SKM-1 (cell line): ENCODE data around the gene SLC29A4.
"Not testable (repeated sequence)": the region's sequence is repeated elsewhere in the genome, so short reads cannot be mapped to it uniquely, and the experiment has no call there.

Experiments
- DNase-seq: peaks from one replicate; lab custom pipeline; 2025; ENCODE audit not compliant: unreplicated experiment; lab: John Stamatoyannopoulos, UW

SLC29A4 gene

DNA sequence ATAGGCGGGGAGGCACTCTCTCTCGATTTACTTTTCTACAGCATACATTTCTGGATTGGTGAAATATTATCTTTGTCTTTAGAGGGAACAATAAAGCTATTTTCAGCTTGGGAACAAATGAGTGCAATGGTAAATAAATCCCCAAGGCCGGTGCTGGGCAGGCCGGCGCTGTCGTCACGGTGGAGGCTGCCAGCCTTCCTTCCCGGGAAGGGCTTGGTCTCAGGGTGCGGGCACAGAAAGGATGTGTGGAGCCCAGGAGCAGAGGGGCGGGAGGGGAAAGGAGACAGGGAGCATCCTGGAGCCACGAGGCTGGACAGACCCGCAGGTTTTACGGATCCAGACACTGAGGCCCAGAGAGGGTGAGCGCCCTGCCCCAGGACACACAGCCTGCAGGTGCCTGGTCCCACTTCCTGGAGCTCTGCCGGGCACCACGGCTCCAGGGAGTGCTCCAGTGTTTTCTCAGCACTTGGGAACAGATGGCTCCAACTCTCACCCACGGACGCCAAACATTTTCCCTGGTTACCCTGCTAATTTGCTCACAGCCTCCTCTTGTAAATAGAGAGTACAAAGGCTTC is 8.8 kb upstream of the SLC29A4 start:
- not testable (repeated sequence) for DNase-seq

DNA sequence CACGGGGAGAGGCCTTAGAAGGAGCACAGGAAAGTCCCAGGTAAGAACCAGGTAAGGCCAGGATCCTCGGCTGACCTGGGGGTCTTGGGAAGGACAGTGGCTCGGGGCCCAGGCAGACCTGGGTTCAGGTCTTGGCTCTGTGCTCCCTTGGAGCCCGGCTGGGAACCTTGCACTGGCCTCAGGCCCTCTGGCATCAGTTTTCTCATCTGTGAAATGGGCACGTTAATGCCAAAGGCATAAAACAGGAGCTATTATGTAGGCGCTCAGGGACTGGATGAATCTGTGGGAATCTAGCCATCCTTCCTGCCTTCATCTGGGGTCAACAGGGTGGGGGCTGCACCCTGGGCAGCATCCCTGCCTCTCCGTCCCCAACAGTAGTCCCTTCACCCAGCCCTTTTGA is 8.3 kb upstream of the SLC29A4 start:
- DNase-seq: no peak

DNA sequence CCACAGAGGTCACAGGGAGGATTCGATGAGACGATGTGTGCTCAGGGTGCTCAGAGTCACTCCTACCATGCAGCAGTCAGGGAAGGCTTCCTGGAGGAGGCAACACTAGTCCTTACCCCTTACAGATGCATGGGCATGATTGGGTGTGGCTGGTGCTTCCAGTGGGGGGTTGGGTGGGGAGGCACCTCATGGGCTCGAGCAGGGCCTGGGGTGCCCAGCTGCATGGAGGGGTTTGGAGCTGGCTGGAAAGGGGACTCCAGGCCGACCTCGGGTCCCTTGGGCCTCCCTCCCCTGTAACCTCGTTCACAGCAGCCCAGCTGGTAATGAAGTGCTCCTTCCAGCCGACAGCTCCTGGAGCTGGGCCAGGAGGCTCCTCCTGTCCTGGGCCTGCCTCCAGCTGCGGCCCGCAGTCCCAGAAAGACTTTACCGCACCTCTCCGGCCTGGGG is 7.7 kb upstream of the SLC29A4 start:
- not testable (repeated sequence) for DNase-seq

DNA sequence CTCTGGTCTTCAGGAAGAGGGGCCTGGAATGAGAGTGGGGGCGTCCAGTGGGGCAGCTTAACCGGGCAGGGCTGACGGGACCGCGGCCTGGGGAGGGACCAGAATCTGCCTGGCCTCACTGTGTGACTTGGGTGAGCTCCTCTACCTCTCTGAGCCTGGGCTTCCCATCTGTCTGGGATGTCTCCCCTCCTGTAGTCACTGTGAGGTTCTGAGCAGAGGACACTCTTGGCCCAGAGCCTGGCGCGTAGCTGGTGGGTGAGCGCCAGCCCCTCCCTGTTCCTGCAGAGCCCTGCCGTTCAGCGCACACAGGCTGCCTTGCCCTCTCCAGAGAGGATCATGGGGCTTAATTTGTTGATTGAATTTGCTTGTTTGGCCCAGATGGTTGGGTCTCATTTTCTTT is 7.2 kb upstream of the SLC29A4 start:
- DNase-seq: not testable (repeated sequence)

DNA sequence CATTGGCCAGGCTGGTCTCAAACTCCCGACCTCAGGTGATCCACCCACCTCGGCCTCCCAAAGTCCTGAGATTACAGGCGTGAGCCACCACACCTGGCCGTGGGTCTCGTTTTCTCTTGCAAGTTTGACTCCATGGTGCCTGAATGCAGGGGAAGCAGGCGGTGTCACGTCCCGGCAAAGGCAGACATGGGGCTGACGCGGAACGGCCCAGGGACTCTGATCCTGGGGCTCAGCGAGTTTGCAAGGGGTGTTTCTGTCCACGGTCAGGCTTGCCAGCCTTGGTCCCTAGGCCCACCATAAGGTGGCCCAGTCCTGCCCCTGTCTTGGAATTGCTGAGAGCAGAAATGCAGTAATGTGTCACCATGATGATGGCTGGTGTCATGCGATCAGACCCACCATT is 6.6 kb upstream of the SLC29A4 start:
- not testable (repeated sequence) for DNase-seq

DNA sequence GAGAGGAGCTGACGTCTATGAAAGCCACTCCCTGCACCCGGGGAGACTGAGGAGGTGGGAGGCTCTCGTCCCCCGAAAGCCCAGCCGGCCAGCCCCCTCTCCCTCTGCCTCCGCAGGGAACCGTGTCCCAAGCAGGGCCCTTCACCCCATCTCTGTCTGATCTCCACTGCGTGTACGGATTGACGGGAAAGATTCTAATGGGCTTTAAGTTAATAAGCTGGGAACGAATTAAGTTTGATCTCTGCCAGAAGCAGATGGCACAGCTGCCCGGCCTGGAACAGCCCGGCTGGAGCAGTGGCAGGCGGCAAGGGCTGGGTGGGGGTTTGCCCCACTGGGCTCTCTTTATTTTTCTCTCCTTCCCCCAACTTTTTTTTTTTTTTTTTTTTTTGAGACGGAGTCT is 6.1 kb upstream of the SLC29A4 start:
- DNase-seq: no peak

DNA sequence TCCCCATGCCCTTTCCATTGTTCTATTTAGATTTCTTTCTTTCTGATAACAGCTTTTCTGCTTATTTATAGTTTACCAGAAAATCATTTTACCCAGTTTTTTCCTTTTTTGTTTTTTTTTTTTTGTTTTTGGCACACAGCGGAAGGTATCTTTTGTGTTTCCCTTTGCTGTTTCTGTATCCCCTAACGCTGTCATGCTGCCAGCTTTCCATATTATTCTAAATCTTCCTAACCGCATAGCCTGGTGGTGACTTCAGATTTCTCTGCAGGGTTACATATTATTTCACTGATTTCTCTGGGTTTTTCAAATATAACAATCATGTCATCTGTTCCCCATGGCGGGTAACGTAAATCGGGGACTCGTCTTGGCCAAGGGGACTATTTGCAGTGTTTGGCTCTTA is 4.0 kb upstream of the SLC29A4 start:
- DNase-seq: no peak

DNA sequence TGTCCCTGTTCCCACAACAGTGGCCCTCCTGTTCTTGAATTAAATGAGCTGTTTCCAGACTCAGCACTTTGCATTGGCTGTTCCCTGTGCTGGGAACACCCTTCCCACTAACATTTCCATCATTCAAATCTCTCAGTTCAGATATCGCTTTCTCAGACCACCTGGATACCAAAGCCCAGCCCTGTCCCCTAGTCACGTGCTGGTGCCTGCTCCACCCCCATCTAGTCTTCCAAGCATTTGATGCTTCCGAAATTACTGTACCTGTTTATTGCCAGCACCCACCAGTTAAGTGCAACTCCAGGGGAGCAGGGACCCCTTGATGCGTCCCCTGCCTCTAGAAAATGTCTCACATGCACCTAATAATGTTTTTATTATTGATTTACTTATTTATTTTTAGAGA is 3.0 kb upstream of the SLC29A4 start:
- DNase-seq: no peak

DNA sequence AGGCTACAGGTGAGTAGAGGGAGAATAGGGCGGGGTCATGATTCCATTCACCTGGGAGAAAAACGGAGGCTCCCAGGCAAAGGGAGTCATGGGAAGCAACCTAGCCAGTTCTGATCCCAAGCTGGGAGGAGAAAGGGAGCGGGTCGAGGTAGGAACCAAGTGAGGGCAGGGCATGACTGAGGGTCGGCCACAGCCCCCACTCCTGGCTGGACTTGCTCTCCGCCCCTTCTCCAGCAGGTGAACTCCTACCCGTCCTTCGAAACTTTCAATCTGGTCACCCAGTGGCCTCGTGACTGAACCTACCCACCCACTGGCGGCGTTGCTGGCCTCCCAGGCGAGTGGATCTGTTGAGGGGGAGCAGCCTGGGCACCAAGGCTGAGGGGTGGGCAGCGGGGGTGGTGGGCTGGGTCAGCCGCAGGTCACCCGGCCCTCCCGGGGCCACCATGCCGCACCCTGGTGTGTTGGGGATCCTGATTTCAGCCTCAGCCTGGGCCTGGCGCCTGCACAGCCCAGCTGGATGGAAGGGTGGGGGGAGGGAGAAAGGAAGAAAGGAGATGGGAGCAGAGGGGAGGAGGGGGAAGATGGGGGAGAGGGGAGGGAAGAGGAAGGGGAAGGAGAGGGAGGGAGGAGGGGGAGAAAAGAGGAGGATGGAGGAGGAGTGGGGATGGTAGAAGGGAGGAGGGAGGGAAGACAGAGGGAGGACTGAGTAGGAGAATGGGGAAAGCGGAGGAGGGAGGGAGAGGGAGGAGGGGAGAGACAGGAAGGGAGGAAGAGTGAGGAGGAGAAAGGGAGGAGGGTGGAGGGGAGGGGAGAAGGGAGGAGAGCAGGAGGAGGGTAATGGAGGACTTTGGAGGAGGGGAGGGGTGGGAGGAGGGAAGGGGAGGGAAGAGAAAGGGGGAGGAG is 894 bp upstream of the SLC29A4 start:
- DNase-seq: not testable (repeated sequence)

DNA sequence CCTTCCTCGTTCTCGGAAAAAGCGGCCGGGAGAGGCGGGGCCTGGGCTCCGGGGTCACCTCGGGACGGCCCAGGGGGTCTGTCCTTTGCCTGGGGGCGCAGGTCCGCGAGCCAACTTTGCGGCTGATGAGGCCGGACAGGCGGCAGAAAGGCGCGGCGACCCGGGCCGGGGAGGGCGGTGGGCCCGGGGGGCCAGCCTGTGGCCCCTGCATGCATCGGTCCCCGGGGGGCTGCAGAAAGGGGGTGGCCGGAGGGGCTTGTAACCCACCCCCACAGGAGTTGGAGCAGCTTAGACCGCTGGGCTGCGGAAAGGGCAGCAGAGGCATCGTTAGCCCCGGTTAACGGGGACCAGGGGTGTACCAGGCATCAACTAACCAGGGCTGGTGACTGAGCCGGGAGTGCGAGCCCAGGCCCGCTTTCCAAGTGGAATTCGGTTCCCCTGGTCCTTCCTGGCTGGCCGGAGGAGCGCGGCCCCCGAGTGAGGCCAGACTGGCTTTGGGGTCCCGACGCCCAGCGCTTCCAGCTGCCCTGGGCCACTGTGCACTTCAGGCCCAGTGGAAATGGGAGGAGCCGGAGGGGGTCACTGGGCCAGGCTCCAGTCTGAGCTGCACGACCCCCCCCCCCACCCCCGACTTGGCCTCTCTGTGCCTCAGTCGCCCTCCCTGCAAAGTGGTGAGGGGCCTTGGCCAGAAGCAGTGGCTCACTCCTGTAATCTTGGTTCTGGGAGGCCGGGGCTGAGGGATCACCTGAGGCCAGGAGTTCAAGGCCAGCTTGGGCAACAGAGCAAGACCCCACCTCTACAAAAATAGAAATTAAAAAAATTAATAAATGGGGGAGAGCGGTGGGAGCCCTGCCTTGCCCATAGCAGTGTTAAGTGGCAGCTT is 919 bp downstream of the SLC29A4 start:
- DNase-seq: no peak

DNA sequence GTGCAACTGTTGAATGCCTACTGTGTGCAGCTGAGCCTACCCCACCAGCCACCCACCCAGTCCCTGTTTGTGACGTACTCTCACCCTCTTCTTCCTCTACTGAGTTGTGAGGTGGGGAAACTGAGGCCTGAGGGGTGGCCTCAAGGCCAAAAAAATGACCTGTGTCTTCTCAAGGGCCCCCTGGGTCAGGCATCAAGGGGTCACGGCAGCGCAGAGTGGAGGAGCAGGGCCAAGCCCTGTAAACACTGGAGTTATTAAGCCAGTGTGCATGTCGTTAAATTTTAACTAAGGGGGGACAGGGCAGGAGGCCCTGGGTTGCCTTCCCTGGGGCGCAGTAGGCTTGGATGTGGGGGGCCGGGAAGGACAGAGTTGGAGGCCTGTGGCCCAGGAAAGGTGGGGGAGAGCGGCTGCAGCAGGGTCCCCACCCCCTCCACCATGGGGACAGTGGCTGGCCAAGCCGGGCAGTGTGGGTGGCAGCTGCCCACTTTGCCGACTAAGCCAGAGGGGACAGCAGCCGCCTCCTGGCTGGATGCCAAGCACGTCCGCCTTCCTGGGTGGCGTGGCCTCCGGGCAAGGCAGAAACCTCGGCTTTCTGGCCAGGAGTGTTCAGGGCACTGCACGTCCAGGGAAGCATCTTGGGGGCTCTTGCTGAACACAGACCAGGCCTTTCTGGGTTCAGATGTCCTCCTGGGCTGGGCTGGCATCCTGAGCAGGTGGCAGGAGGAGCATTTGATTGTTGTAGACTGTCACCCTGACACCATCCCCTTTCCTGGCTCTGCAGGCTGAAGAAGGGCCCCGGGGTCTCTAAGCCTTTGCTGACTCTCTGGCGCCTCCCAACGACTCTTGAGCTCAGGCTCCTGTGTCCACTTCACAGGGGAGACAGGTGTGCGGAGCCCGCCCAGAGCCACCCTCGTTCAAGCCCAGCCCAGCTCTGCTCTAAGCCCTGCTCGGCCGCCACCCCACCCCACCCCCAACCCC is 1.9 kb downstream of the SLC29A4 start:
- DNase-seq: no peak

DNA sequence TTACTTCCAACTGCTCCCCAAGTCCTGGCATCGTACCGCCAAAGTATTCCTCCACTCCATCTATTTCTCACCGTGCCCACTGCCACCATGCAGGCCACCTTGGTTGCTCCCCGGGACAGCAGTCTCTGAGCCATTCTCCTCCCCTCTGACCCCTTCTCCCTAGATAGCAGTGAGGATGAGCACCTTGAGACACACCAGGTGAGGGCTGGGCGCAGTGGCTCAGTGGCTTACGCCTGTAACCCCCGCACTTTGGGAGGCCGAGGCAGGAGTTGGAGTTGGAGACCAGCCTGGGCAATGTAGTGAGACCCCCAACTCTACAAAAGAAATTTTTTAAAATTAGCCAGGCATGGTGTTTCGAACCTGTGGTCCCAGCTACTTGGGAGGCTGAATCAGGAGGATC is 4.2 kb downstream of the SLC29A4 start:
- no peak for DNase-seq

DNA sequence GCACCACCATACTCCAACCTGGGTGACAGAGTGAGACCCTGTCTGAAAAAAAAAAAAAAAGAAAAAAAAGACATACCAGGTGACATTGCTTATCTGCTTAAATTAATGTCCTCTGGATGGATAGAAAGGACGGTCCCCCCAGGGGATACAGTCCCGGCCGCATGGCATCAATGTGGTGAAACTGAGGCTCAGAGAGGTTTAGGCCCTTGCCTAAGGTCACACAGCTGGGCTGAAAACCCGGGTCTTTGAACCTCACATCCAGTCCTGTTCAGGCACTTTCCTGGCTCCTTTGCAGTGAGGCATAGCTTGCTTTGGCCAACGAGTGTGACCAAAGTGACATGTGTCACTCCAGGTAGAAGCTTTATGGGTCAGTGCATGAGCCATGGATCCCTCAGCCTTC is 4.6 kb downstream of the SLC29A4 start:
- DNase-seq: not testable (repeated sequence)

DNA sequence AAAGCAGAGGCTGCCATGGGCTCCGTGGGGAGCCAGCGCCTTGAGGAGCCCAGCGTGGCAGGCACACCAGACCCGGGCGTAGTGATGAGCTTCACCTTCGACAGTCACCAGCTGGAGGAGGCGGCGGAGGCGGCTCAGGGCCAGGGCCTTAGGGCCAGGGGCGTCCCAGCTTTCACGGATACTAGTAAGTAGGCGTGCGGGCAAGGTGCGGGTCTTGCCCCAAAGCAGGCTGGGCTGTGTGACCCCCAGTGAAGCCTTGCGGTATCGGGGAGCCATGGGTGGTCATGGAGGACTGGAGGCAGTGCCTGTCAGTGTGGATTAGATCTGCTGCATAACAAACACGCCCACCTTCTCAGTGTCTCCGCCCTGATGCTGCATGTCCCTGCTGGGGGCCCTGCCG is 5.1 kb downstream of the SLC29A4 start:
- DNase-seq: no peak

DNA sequence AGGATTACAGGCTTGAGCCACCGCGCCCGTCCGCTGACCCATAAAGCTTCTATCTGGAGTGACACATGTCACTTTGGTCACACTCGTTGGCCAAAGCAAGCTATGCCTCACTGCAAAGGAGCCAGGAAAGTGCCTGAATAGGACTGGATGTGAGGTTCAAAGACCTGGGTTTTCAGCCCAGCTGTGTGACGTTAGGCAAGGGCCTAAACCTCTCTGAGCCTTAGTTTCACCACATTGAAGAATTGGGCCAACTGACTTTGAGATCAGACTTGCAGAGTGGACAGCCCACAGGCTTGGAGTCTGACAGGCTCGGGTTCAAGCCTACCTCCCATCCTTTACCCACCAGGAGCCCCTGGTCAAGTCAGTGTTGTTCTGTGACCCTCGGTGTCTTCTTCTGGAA is 5.8 kb downstream of the SLC29A4 start:
- not testable (repeated sequence) for DNase-seq

DNA sequence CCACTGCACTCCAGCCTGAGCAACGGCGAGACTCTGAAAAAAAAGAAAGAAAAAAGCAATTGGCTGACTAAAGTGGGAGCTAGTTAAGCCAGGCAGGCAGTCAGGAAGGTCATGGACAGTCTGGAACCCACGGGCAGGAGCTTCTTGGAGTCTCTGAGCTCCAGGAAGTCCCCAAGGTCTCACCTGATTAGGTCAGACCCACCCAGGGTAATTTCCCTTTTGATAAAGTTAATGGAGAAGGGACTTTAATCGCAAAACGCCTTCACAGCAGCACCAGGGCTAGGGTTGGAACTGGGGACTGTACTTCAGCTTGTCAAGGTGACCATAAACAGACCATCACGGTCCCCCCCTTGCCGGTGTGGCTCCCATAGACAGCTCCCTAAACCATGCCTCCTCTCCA is 6.6 kb downstream of the SLC29A4 start:
- DNase-seq: no peak

DNA sequence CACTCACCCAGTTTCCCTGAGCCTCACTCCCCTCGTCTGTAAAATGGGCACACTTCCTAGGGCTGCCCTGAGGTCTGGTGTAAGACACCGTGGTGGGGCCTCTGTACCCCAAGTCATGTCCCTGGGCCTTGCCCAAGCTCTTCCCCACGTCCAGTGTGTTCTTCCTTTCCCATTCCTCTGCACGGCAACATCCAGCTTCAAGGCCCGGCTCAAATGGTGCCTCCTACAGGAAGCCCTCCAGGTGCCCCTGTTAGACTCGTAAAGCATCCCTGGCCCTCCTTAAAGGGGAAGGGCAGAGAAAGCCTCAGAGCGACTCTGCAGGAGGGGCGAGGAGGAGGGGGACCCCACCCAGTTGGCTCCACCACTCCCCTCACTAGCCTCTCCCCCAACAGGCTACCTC is 8.6 kb downstream of the SLC29A4 start:
- DNase-seq: no peak

DNA sequence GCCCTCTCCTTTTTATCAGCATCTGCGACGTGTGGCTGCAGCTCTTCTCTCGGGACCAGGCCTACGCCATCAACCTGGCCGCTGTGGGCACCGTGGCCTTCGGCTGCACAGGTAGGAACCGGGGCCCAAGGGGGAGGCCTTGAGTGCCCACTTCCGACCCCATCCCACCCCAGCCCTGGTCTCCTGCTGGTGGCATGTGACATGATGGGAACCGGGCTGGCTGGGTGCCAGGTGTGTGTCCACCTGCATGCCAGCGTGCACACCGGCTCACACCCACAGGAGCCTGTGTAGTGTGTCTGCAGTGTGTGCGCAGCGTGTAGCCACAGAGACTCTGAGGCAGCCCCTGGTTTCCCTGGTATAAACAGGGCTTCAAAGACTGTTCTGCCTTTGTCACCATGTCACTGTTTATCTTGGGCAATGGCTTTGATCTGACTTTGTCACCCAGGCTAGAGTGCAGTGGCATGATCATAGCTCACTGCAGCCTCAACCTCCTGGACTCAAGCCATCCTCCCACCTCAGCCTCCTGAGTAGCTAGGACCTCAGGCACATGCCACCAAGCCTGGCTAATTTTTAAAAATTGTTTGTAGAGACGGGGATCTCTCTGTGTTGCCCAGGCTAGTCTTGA is 9.1 kb downstream of the SLC29A4 start:
- not testable (repeated sequence) for DNase-seq

DNA sequence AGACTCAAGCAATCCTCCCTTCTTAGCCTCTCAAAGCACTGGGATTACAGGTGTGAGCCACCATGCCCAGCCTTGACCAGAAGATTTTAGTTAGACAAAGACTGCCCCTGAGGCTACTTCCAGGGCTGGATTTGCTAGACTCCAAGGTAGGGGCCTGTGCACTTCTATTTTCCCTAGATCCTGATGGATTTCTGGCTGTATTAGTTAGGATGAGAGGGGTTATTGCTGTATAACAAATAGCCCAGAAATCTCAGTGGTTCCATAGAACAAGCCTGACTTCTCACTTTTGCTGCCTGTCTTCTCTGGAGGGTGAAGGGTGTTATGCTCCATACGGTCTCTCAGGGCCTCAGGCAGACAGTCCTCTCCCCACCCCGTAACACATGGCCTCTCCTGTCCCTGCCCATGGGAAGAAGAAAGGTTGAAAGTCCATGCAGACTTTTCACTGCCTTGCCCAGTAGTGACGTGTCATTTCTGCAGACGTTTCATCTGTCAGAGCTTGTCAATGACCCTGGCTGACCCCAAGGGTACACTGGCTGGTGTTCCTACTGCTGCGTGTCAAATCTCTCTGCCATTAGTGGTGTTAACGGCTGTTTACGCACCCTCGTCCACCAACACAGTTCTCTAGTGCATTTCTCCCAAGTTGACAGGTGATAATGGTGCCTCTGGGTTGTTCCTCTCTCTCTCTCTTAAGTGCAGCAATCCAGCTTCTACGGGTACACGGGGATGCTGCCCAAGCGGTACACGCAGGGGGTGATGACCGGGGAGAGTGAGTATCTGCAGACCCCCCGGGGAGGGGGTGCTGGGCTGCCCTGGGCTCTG is 11.6 kb downstream of the SLC29A4 start:
- no peak for DNase-seq
